HCT116 (cell line): ENCODE data around the gene SLC31A1. TPM values are rescaled to one million over a fixed set of nuclear protein-coding genes. Genes with fewer than 3 reads are reported as not detected.

ENCODE experiments used
- ATAC-seq: fragments of 200-7000 bp; cut with Tn5 transposase; 2 replicates; pipeline ENCODE4 v1.9.1; 2020; ENCODE audit warnings: mild to moderate bottlenecking, moderate library complexity
- BruUV-seq: library from RNA; stranded (reverse); fragments of 400-500 nt; replicated peaks from 2 replicates; lab custom pipeline; 2021; lab: Mats Ljungman, UMichigan
- CTCF ChIA-PET: fragments of 300-600 bp; sonication (Branson Sonifier 250); formaldehyde crosslinking; loops from one replicate; lab custom pipeline; 2021; ENCODE audit warnings: antibody characterized with exemption; lab: Charles Lee
- POLR2A ChIA-PET: fragments of 300-600, 350-600 bp; sonication (Branson Sonifier 250); formaldehyde crosslinking; loops from one replicate; lab custom pipeline; 2021; ENCODE audit warnings: antibody characterized with exemption; lab: Charles Lee
- RAD21 ChIA-PET, 2 experiments: fragments of 300-600 bp; sonication (Branson Sonifier 250); formaldehyde crosslinking; loops; one replicate each; lab custom pipeline; 2023; ENCODE audit warnings: low total read pairs in 2 of 2; ENCODE audit not compliant: uncharacterized antibody in 2 of 2, unreplicated experiment in 2 of 2, low non-redundant PET in 1 of 2; lab: Charles Lee
- DNase-seq: peaks from one replicate; pipeline ENCODE4 v3.0.0-alpha.2; 2010; ENCODE audit warnings: low read depth, low spot score
- H2AFZ ChIP-seq: fragments of 200-600 bp; shearing (Covaris generic), sonication (generic); 2 replicates; pipeline ENCODE4 v1.6.1; 2017; ENCODE audit warnings: low read depth, mixed run types, mixed read lengths, antibody characterized with exemption, low read length; ENCODE audit not compliant: poor library complexity, severe bottlenecking
- H3K27ac ChIP-seq: 2 replicates; pipeline ENCODE4 v1.5.1; 2012; ENCODE audit warnings: low read depth, low read length
- H3K27me3 ChIP-seq: fragments of 200-600 bp; sonication (generic); 2 replicates; pipeline ENCODE4 v1.6.1; 2016; ENCODE audit warnings: mixed run types, low read length, mixed read lengths; ENCODE audit not compliant: insufficient read depth
- H3K36me3 ChIP-seq, 2 experiments: fragments of 200-500 bp in 1 of 2; fragments of 200-600 bp in 1 of 2; sonication (Bioruptor generic) in 1 of 2; sonication (generic) in 1 of 2; 2 replicates each; pipeline versions ENCODE4 v1.5.1 to v1.6.1; 2014 to 2016; ENCODE audit warnings: low read length in 2 of 2, inconsistent platforms in 1 of 2, mixed read lengths in 1 of 2, mixed run types in 1 of 2; ENCODE audit not compliant: insufficient read depth in 2 of 2, control insufficient read depth in 1 of 2
- H3K4me1 ChIP-seq, 2 experiments: fragments of 200-600 bp in 1 of 2; sonication (generic) in 1 of 2; 2 replicates each; pipeline versions ENCODE4 v1.5.1 to v1.6.1; 2012 to 2017; ENCODE audit warnings: low read length in 2 of 2, inconsistent platforms in 1 of 2, mild to moderate bottlenecking in 1 of 2, mixed read lengths in 1 of 2, mixed run types in 1 of 2, moderate library complexity in 1 of 2; ENCODE audit not compliant: insufficient read depth in 2 of 2, control insufficient read depth in 1 of 2
- H3K4me2 ChIP-seq: fragments of 200-600 bp; sonication (generic); 2 replicates; pipeline ENCODE4 v1.6.1; 2017; ENCODE audit warnings: mixed run types, low read length, mixed read lengths
- H3K4me3 ChIP-seq, 2 experiments: fragments of 200-600 bp in 1 of 2; sonication (generic) in 1 of 2; replicated peaks in 1 of 2; 2 replicates each; pipeline ENCODE4 v1.5.1; 2011 to 2016; ENCODE audit warnings: low read length in 2 of 2, control low read depth in 1 of 2, low read depth in 1 of 2, mild to moderate bottlenecking in 1 of 2, mixed read lengths in 1 of 2, mixed run types in 1 of 2
- H3K79me2 ChIP-seq: fragments of 200-600 bp; sonication (generic); 2 replicates; pipeline ENCODE4 v1.6.1; 2017; ENCODE audit warnings: mild to moderate bottlenecking, mixed run types, low read length, moderate library complexity, mixed read lengths; ENCODE audit not compliant: insufficient read depth
- H3K9ac ChIP-seq: fragments of 200-600 bp; sonication (generic); 2 replicates; pipeline ENCODE4 v1.6.1; 2016; ENCODE audit warnings: low read length, mixed read lengths
- H3K9me2 ChIP-seq: fragments of 200-600 bp; sonication (generic), shearing (Covaris generic); 2 replicates; pipeline ENCODE4 v1.6.1; 2017; ENCODE audit warnings: mixed run types, mild to moderate bottlenecking, moderate library complexity; ENCODE audit not compliant: insufficient read depth
- H3K9me3 ChIP-seq, 2 experiments: fragments of 200-500 bp in 1 of 2; fragments of 200-600 bp in 1 of 2; sonication (Bioruptor generic) in 1 of 2; sonication (generic) in 1 of 2; 2 replicates each; pipeline ENCODE4 v1.6.1; 2014 to 2017; ENCODE audit warnings: low read length in 2 of 2, mixed read lengths in 2 of 2, inconsistent platforms in 1 of 2, low read depth in 1 of 2, mild to moderate bottlenecking in 1 of 2, mixed run types in 1 of 2, moderate library complexity in 1 of 2; ENCODE audit not compliant: control insufficient read depth in 1 of 2, insufficient read depth in 1 of 2
- H4K20me1 ChIP-seq: fragments of 200-600 bp; sonication (generic), shearing (Covaris generic); 2 replicates; pipeline ENCODE4 v1.6.1; 2017; ENCODE audit warnings: mixed run types, mild to moderate bottlenecking, moderate library complexity; ENCODE audit not compliant: insufficient read depth
- CEBPB ChIP-seq: IDR thresholded peaks from 2 replicates; pipeline ENCODE4 v1.6.1; 2012; ENCODE audit warnings: low read depth
- ELF1 ChIP-seq: IDR thresholded peaks from 2 replicates; pipeline ENCODE4 v1.6.1; 2012; ENCODE audit warnings: low read depth, borderline replicate concordance
- intact Hi-C: fragments of 100-400 bp; cut with micrococcal nuclease; formaldehyde crosslinking; loops from 2 replicates; pipeline ENCODE4 v1.10.0; 2022
- total RNA-seq: library from RNA; stranded (reverse); gene quantifications from one replicate; pipeline ENCODE4 v1.2.1, GENCODE V29; 2021; ENCODE audit not compliant: unreplicated experiment

The SLC31A1 gene
- total RNA-seq, 1 experiment from 2014 or later, result 24.4 TPM

DNA sequence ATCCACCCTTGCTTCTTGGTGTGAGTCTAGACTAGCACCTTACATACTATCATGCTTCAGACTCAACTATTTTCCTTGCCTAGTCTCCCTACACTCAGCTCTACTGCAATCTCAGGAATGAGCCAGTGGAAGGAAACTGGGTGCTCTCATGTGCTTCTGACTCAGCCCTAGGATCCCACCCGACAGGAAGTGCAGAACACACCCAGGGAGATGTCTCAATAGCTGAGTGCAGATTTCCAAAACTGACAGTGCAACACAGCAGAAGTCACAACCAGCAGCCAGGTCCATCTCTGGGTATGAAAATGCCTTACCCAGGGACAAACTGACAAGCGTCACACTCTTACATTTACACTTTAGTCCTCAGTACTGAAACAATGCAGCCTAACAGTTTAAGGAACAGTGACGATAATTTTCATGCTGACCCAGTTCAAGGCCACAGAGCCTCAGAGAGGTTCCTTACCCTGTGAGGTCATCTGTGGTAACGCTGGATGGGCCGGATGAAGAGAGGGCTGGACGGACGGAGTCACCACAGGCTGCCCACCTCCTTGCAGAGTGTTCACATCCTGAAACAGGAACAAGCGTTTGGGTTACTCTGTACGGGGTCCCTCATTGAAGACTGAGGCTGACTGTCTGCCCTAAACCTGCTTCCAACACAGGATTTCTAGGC, 33.3 kb upstream of the SLC31A1 start:
- RAD21 ChIA-PET, result no interaction called here
- H4K20me1 ChIP-seq, result no peaks in the 10 kb centered on the region
- H3K4me3 ChIP-seq, result no peak overlapping the region
- peak overlapping the region; percentile 29 for H3K4me2 ChIP-seq
- H3K9me2 ChIP-seq, result no peaks in the 10 kb centered on the region
- no TSS peak for BruUV-seq
- peaks cover 14 to 41% of the 10 kb centered on the region in 2 experiments; a peak in 3 of 4 replicates for H3K36me3 ChIP-seq
- TF ChIP-seq ELF1, result no peak
- peak; percentile 64; the same call in 1 of the 2 replicates for TF ChIP-seq CEBPB
- TF ChIP-seq, all 23 proteins: peak for 1
- H3K9me3 ChIP-seq, result no peaks in the 10 kb centered on the region
- H3K9ac ChIP-seq, result no peak overlapping the region
- H3K27me3 ChIP-seq, result no peaks in the 10 kb centered on the region
- no peak overlapping the region for H3K27ac ChIP-seq
- DNase-seq, result peak; percentile 6
- intact Hi-C loops, result no loop called here
- H3K4me1 ChIP-seq, result peaks cover 0 to 12% of the 10 kb centered on the region in 2 experiments; a peak in 1 of 4 replicates
- H3K79me2 ChIP-seq, result no peaks in the 10 kb centered on the region
- ATAC-seq, result peak; percentile 42; the same call in 1 of the 2 replicates
- ChIA-PET POLR2A (no interaction called here), CTCF (no interaction called here)
- no peak overlapping the region for H2AFZ ChIP-seq

DNA sequence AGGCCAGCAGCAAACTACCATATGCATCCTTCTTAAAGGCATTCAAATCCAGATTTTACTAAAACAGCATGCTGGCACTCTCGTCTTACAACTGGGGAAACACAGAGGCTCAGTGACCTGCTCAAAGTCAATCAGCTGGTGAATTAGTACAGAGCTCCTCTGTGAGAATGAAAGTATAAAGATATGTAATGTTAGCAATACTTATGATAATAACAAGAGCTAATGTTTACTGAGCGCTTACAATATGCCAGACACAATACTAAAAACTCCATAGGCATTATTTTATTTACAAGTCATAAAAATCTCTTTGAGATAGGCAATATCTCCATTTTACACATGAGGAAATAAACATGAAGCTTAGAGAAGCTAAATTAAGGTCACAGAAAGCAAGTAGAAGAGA, 28.9 kb upstream of the SLC31A1 start:
- no TSS peak for BruUV-seq
- no peaks in the 10 kb centered on the region for H3K9me3 ChIP-seq
- ChIA-PET RAD21 (no interaction called here), CTCF (no interaction called here), POLR2A (no interaction called here)
- H4K20me1 ChIP-seq, result no peaks in the 10 kb centered on the region
- intact Hi-C loops, result no loop called here
- no peaks in the 10 kb centered on the region for H3K9me2 ChIP-seq
- TF ChIP-seq CEBPB, result no peak
- H3K4me2 ChIP-seq, result no peak overlapping the region
- no peak overlapping the region for H2AFZ ChIP-seq
- no peaks in the 10 kb centered on the region for H3K27me3 ChIP-seq
- DNase-seq (no peak), ATAC-seq (no peak)
- peaks cover 1 to 14% of the 10 kb centered on the region in 2 experiments; a peak in 3 of 4 replicates for H3K36me3 ChIP-seq
- H3K27ac ChIP-seq, result no peak overlapping the region
- no peak overlapping the region for H3K9ac ChIP-seq
- no peak overlapping the region for H3K4me3 ChIP-seq
- peaks cover 0 to 12% of the 10 kb centered on the region in 2 experiments; a peak in 1 of 4 replicates for H3K4me1 ChIP-seq
- 0 out of 2 replicates have a peak, but pooled peaks cover 3% of the 10 kb centered on the region for H3K79me2 ChIP-seq
